GM18909 (cell line): ENCODE measurements around the gene NID2.

Experiments used
- ATAC-seq: cut with Tn5 transposase; IDR thresholded peaks from one replicate; pipeline ENCODE4 v1.9.1; 2021; ENCODE audit warnings: mild to moderate bottlenecking; ENCODE audit not compliant: unreplicated experiment, poor library complexity

The NID2 gene

GRCh38 chr14:52059649-52060048 is 9.2 kb downstream of the NID2 start:
- ATAC-seq = no peak

DNA sequence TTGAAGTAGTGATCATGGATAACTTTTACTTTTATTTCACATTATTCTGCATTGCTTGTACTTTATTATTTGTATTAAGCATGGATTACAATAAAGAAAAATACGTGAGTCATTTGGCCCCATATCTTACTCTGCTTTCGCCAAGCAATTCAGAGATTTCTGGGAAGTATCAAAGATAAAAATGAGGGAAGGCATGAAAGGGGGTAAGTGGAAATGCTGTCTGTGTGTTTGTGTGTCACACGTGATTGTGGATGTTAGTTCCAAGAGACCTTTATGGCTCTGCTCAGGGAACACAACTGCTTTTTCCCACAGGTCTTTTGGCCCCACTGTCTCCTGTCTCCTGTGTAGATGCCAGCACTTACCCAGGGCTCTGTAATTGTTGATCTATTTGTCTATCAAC is 10.5 kb downstream of the NID2 start:
- no peak for ATAC-seq

DNA sequence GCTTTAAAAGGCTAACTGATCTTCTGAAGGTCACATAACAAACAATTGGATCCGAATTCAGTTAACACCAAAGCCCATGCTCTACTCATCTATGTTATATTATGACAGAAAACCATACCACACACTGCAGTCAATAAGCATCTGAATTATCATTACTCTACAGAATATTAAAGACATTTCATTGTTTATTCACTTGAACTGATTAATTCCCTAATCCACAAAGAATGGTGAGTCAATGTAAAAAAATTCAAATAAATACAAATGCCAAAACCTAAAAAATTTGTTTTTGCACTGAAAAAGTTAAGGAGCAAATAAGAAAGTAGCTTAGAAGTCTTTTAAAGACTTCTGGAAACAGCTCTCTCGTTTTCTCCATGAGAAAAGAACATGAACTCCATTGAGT is 13.7 kb downstream of the NID2 start:
- no peak for ATAC-seq

- ATAC-seq = no peak
Observed at GRCh38 chr14:52054678-52055077, 14.2 kb downstream of the NID2 start.

GRCh38 chr14:52053044-52053443 is 15.8 kb downstream of the NID2 start:
- no peak for ATAC-seq

- ATAC-seq = no peak
Observed at GRCh38 chr14:52052288-52052943, 16.4 kb downstream of the NID2 start.

GRCh38 chr14:52051871-52052270 is 17.0 kb downstream of the NID2 start:
- no peak for ATAC-seq

GRCh38 chr14:52051251-52051650 is 17.6 kb downstream of the NID2 start:
- no peak for ATAC-seq

DNA sequence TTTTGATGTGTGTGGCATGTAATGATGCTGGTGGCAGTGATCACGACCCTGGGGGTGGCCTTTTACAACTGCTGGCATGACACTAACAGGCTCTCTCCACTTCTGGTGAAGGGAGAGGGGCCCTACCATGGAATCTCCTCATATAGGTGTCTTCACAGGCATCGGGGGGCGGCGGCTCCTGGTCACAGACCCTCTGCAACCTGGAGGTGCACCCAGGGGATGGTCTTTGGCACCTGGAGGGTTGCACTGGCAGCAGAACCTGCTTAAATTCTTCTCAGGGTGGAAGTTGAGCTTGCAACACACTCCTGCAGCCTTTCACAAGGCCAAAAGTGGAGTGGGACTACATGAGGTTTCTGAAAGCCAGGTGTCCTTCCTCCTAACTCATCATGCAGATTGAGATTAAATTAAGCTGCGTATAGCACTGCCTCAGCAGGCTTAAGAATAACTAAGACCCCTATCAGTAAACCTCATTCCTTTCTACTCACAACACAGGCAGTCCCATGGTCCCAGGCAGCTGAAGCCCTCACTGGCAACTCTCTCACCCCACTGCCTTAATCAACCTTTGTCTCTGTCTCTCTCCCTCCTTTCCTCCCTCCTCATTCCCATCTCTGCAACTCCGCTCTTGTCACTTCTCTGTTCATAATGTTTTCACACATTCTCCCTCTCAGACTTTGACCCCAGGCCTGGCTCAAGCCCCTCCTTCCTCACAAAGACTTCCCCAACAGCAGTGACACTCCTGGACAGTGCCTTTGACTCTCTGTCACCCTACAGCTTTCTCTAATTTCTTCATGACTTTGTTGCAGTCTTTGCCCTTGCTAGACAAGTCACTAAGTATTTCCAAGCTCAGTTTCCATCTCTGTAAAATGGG is 18.9 kb downstream of the NID2 start:
- ATAC-seq = no peak

GRCh38 chr14:52049271-52049670 is 19.6 kb downstream of the NID2 start:
- ATAC-seq = no peak

DNA sequence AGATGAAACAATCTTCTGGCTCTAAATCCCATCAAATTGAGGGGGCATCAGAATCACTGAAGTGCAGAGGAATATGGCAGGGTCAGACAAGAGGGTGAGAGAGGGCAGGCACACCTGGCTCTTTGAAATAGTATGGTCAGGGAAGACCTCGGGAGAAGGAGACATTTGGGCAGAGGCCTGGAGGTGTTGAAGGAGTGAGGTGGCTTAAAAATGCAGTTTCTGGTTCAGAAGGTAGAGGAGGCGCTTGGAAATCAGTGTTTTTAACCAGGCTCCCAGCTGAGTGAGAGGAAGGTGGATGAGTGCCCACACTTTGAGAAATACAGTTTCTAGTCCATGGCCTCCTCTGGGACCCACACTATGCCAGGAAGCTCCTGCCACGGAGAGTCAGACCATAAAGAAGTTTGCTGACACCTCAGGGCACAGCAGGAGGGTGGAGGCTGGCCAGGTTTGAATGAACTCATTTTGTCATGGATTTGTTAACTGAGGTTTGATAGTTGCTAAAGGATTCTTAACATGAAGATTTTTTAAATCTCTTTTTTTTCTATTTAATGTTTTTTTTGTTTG is 20.1 kb downstream of the NID2 start:
- no peak for ATAC-seq

DNA sequence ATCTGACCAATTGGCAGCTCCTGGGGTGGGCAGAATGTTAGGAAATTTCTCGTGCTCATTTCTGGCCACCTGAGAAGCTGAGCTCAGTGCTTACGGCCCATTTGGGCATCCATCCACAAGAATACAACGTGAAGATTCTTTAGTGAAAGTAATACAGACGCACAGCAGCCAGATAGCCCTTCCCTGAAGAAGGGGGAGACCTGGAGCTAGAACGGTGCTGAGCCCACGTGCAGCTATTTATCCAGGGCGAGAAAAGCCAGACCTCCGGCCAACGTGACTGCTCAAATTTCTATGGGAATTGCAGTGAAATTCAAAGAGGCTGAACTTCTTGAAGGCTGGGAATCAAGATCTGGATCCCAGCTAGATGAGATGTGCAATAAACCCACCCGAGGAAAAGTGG is 20.7 kb downstream of the NID2 start:
- no peak for ATAC-seq

DNA sequence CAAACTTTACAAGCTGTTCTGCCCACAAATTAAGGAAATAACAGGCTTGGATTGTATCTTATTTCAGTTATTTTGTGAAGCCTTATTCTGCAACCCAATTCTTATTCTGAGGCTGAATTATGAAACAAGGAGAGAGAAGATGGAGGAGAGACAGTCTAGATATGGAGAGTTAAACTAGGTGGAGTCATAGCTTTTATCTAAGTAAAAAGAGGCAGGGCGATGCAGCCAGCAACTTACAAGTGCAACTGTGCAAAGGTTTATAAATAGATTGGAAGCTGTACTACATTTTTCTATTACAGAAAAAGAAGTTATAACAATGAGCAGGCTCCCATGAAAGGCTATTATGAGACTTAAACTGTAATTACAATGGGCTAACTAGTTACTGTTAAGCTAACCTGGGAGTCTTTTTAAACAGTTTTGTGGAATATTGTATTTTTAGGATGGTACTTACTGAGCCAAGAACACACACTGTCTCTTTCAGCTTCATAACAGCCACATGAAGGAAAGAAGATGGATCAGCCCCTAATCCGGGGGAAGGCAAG is 22.4 kb downstream of the NID2 start:
- no peak for ATAC-seq

DNA sequence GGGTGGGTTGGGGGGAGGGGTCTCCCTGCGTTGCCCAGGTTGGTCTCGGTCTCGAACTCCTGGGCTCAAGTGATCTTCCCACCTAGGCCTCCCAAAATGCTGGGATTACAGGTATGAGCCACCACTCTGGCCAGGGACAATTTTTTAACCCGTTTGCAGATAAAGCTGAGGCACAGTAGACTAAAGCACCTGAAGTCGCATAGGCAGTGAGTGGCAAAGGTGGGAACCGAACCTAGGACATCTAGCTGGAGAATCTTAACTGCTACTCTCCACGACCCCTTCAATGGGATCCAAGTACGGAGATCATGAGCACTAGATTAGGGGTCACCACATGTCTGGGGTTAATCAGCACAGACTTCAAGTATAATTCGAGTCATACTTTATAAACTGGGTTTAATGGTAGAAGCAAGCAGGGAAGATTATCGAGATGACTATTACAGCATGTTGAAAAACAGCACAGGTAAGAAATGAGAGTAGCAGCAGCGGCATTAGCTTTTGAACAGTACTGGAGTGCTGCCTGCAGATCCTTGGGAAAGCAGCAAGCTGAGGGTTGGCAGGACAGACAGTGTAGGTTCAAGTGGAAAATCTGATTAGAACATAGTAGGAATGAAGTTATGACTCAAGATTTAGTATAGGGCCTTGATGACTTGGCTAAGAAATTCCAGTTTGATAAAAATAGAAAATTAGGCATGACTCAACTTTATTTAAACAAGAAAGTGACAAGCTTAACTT is 23.9 kb downstream of the NID2 start:
- no peak for ATAC-seq

GRCh38 chr14:52043690-52044089 is 25.2 kb downstream of the NID2 start:
- ATAC-seq = no peak

DNA sequence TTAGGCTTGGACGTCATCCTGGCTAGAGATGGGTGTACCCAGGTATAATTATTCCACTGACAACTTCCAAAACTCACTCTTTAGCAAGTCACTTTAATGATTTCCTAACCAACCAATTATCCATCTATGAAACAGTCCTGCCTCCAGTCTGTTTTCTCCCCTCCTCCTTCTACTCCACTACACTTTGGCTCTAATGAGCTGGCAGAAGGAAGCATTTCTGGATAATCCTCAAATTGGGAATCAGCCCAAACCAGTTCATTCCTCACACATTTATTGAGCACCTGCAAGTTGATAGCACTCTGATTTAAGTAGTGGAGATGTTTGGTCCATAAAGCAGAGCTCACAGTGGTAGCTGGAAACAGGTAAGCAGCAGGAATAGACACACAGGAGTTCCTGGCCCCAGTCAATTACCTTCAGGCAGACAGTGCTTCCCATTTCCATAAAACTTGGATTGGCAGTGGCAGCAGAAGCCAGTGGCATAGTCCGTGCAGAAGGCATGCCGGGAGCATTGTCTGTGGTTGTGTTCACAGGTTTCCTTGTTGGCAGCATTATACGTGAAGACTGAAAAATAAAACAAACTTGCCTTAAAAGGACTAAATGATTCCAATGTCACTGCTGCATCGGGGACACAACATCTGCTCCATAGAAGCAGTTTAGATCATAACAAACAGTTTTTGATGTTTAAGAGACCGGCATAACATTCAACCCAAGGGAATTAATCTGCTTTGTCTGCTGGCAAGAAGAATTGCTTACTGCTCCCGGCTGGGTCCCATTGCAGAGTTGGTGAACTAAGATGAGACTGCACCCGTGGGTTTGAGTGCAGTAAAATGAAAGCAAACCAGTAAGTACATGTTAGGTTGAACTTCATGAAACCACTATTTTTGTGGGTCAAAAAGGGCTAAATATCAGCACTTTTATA is 26.2 kb downstream of the NID2 start:
- no peak for ATAC-seq

GRCh38 chr14:52040598-52040997 is 28.3 kb downstream of the NID2 start:
- no peak for ATAC-seq

GRCh38 chr14:52039124-52039815 is 29.6 kb downstream of the NID2 start:
- ATAC-seq = no peak

GRCh38 chr14:52033101-52033642 is 35.7 kb downstream of the NID2 start:
- ATAC-seq = no peak
